Adipocyte (in vitro differentiated cells): ENCODE measurements around the gene MPND.

Experiments used
- DNase-seq: peaks from one replicate; pipeline ENCODE4 v3.0.0-alpha.2; 2015; ENCODE audit warnings: low read depth
- H3K27me3 ChIP-seq: replicated peaks from 2 replicates; pipeline ENCODE4 v1.7.0; 2013; ENCODE audit warnings: mild to moderate bottlenecking, low read length, moderate library complexity; ENCODE audit not compliant: control insufficient read depth, insufficient read depth
- H3K36me3 ChIP-seq: 2 replicates; pipeline ENCODE4 v1.7.0; 2013; ENCODE audit warnings: low read length, mild to moderate bottlenecking, moderate library complexity; ENCODE audit not compliant: control insufficient read depth, insufficient read depth, severe bottlenecking
- H3K4me1 ChIP-seq: 2 replicates; pipeline ENCODE4 v1.7.0; 2013; ENCODE audit warnings: mild to moderate bottlenecking, low read length, moderate library complexity; ENCODE audit not compliant: control insufficient read depth, insufficient read depth
- H3K4me3 ChIP-seq: 2 replicates; pipeline ENCODE4 v1.7.0; 2013; ENCODE audit warnings: mild to moderate bottlenecking, low read length, moderate library complexity
- H3K9ac ChIP-seq: 2 replicates; pipeline ENCODE4 v1.7.0; 2013; ENCODE audit warnings: mild to moderate bottlenecking, low read length, moderate library complexity
- H3K9me3 ChIP-seq: 2 replicates; pipeline ENCODE4 v1.7.0; 2013; ENCODE audit warnings: mild to moderate bottlenecking, low read length, moderate library complexity; ENCODE audit not compliant: control insufficient read depth

Gene MPND

GRCh38 chr19:4391306-4391693, 47.9 kb downstream of the MPND start:
- Histone ChIP-seq H3K27me3 (no peaks in the 10 kb centered on the region), H3K9ac (peak overlapping the region; percentile 77), H3K36me3 (peaks cover 27% of the 10 kb centered on the region), H3K9me3 (no peaks in the 10 kb centered on the region), H3K4me1 (peaks cover 68% of the 10 kb centered on the region), H3K4me3 (peak overlapping the region; percentile 47)
- no peak for DNase-seq

GRCh38 chr19:4391701-4392483, 48.5 kb downstream of the MPND start:
- Histone ChIP-seq H3K27me3 (no peaks in the 10 kb centered on the region), H3K36me3 (peaks cover 33% of the 10 kb centered on the region), H3K4me3 (peak overlapping the region; percentile 47), H3K9me3 (no peaks in the 10 kb centered on the region), H3K4me1 (peaks cover 71% of the 10 kb centered on the region), H3K9ac (peak overlapping the region; percentile 77)
- DNase-seq: peak; percentile 68

DNA sequence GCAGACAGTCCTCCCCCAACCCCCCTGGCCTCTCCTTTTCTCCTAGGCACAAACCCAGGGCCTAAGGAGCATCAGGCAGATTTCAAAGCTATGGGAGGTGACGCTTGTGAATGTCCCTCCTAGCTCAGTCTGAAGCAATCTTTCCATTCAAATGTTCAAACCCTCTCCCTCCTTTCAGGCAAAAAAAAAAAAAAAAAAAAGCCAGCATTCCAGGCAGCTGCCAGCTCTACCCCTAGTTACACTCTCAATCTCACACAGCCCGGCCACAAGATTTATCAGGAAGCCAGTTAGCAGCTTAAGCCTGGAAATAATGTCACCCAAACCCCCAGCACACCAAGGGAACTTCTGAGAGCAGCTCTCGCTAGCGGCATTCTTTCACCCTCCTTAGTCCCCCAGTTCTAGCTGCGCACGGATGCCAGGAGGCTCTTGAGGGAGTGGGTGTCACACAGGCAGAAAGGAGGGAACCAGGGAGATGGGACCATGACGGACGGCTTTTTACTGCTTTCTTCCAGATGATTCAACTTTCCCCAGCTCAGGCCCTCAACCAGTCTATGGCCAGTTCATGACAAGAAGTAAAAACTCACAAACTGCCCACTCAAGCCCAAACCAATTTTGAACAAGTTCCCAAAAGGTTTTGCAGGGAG, 50.7 kb downstream of the MPND start:
- peak; percentile 56 for DNase-seq
- Histone ChIP-seq H3K27me3 (no peaks in the 10 kb centered on the region), H3K9me3 (no peaks in the 10 kb centered on the region), H3K36me3 (peaks cover 30% of the 10 kb centered on the region), H3K9ac (peak overlapping the region; percentile 65), H3K4me1 (peaks cover 80% of the 10 kb centered on the region), H3K4me3 (peak overlapping the region; percentile 55)

- peaks cover 24% of the 10 kb centered on the region for H3K36me3 ChIP-seq
- H3K4me1 ChIP-seq: peaks cover 58% of the 10 kb centered on the region
- no peaks in the 10 kb centered on the region for H3K27me3 ChIP-seq
- H3K4me3 ChIP-seq: peak overlapping the region; percentile 34
- no peak for DNase-seq
- H3K9ac ChIP-seq: peak overlapping the region; percentile 93
- H3K9me3 ChIP-seq: no peaks in the 10 kb centered on the region
Observed at GRCh38 chr19:4396949-4397783, 53.8 kb downstream of the MPND start.

- Histone ChIP-seq H3K4me1 (peaks cover 44% of the 10 kb centered on the region), H3K36me3 (peaks cover 22% of the 10 kb centered on the region), H3K4me3 (peak overlapping the region; percentile 91), H3K9me3 (no peaks in the 10 kb centered on the region), H3K27me3 (no peaks in the 10 kb centered on the region), H3K9ac (peak overlapping the region; percentile 93)
- peak; percentile 67 for DNase-seq
Observed at GRCh38 chr19:4399812-4400134, 56.4 kb downstream of the MPND start.

GRCh38 chr19:4400135-4400936, 57.0 kb downstream of the MPND start, which contains the start of gene SH3GL1:
Gene SH3GL1, minus strand, starts transcription at chr19:4400547. Its CDS starts 179 bp downstream, at chr19:4400368.
- DNase-seq: peak; percentile 97
- Histone ChIP-seq H3K36me3 (peaks cover 16% of the 10 kb centered on the region), H3K9ac (peak within 1 kb of the TSS; percentile 93), H3K27me3 (no peaks in the 10 kb centered on the region), H3K4me3 (peak within 1 kb of the TSS; percentile 91), H3K9me3 (no peaks in the 10 kb centered on the region), H3K4me1 (peaks cover 38% of the 10 kb centered on the region)

- Histone ChIP-seq H3K27me3 (no peaks in the 10 kb centered on the region), H3K9me3 (no peaks in the 10 kb centered on the region), H3K4me1 (peaks cover 41% of the 10 kb centered on the region), H3K36me3 (peaks cover 2% of the 10 kb centered on the region), H3K4me3 (peak overlapping the region; percentile 82), H3K9ac (peak overlapping the region; percentile 85)
- no peak for DNase-seq
Observed at GRCh38 chr19:4401769-4402170, 58.4 kb downstream of the MPND start.

DNA sequence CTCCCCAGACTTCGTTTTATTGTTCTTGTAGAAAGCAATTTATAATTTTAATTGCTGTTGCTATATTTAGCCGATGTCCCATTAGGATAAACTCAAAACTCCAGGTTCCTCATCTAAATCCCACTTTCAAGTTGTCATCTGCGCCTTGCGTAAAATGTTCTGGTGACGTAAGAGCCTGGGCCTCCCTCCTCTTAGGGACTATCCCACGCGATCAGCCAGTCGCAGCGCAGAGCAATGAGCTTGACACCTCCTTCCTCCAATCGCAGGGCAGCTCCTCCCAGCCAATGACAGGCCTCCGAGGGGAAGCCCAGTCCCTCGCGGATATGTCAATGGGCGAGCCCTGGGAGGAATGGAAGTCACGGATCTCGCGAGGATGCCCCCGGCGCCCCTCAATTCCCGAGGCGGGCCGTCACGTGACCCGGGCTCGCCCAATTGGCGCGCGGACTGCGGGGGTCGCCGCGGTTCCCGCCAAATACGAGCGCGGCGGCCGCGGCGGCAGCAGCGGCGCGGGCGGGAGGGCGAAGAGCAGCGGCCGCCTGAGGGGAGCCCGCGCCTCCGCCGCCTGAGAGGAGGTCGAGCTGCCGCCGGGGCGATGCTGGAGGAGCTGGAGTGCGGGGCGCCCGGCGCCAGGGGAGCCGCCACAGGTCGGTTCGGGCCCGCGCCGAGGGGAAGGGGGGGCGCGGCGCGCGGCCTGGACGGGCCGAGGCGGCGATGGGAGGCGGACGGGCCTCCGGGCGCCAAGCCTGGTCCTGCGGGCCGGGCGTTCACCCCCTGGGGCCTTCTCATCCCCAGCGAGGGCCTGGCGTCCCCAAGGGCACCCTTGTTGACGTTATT, 59.0 kb downstream of the MPND start, which contains the start of gene CHAF1A:
Gene CHAF1A (plus strand): TSS at position 470 of the 834 bp plus-strand sequence. CDS start 123 bp downstream, at position 593.
- Histone ChIP-seq H3K36me3 (no peaks in the 10 kb centered on the region), H3K4me1 (peaks cover 35% of the 10 kb centered on the region)

GRCh38 chr19:4403005-4403761, 59.8 kb downstream of the MPND start:
- H3K27me3 ChIP-seq: no peaks in the 10 kb centered on the region
- H3K4me1 ChIP-seq: peaks cover 27% of the 10 kb centered on the region
- no peaks in the 10 kb centered on the region for H3K9me3 ChIP-seq
- no peak for DNase-seq
- no peaks in the 10 kb centered on the region for H3K36me3 ChIP-seq
- peak overlapping the region; percentile 82 for H3K9ac ChIP-seq
- H3K4me3 ChIP-seq: peak overlapping the region; percentile 82

More for the DNA sequence above, 59.0 kb downstream of the MPND start, which contains the start of gene CHAF1A:
- no peaks in the 10 kb centered on the region for H3K27me3 ChIP-seq
- peak within 1 kb of the TSS; percentile 85 for H3K9ac ChIP-seq
- H3K4me3 ChIP-seq: peak within 1 kb of the TSS; percentile 82
- DNase-seq: peak; percentile 100
- H3K9me3 ChIP-seq: no peaks in the 10 kb centered on the region
